Trophoblast cell (in vitro differentiated cells and primary cell): Measurements from ENCODE around the gene DRC7.
A peak's percentile ranks its signal among the peaks of the same experiment; 100 is the strongest.

Experiments
- DNase-seq, 2 donors: peaks; one replicate each; pipeline ENCODE4 v3.0.0-alpha.2; 2016
- H2AFZ ChIP-seq: 2 replicates; pipeline ENCODE4 v1.6.1; 2013; ENCODE audit warnings: low read length, moderate library complexity, mild to moderate bottlenecking; ENCODE audit not compliant: insufficient read depth, poor library complexity
- H2AK5ac ChIP-seq: 2 replicates; pipeline ENCODE4 v1.6.1; 2013; ENCODE audit warnings: mild to moderate bottlenecking, low read length
- H2BK120ac ChIP-seq: 2 replicates; pipeline ENCODE4 v1.6.1; 2013; ENCODE audit warnings: low read length, mild to moderate bottlenecking, moderate library complexity; ENCODE audit not compliant: insufficient read depth, poor library complexity
- H2BK12ac ChIP-seq: 2 replicates; pipeline ENCODE4 v1.6.1; 2013; ENCODE audit warnings: mild to moderate bottlenecking, low read length, moderate library complexity
- H2BK5ac ChIP-seq: 2 replicates; pipeline ENCODE4 v1.6.1; 2013; ENCODE audit warnings: low read length, low read depth, moderate library complexity, mild to moderate bottlenecking; ENCODE audit not compliant: poor library complexity
- H3K14ac ChIP-seq: 2 replicates; pipeline ENCODE4 v1.6.1; 2013; ENCODE audit warnings: mild to moderate bottlenecking, low read length
- H3K18ac ChIP-seq: 2 replicates; pipeline ENCODE4 v1.6.1; 2013; ENCODE audit warnings: mild to moderate bottlenecking, low read length
- H3K23ac ChIP-seq: 2 replicates; pipeline ENCODE4 v1.6.1; 2013; ENCODE audit warnings: low read length
- H3K27ac ChIP-seq: 2 replicates; pipeline ENCODE4 v1.5.1; 2013; ENCODE audit warnings: low read depth, mild to moderate bottlenecking, inconsistent platforms, low read length, moderate library complexity
- H3K27me3 ChIP-seq: 2 replicates; pipeline ENCODE4 v1.6.1; 2013; ENCODE audit warnings: inconsistent platforms, mild to moderate bottlenecking, low read length, moderate library complexity; ENCODE audit not compliant: insufficient read depth
- H3K36me3 ChIP-seq, 2 experiments: 1 replicate in 1 of 2; 2 replicates in 1 of 2; pipeline ENCODE4 v1.6.1; 2013; ENCODE audit warnings: low read length in 2 of 2, mild to moderate bottlenecking in 2 of 2, moderate library complexity in 1 of 2; ENCODE audit not compliant: insufficient read depth in 2 of 2, control insufficient read depth in 1 of 2
- H3K4ac ChIP-seq: 2 replicates; pipeline ENCODE4 v1.6.1; 2013; ENCODE audit warnings: low read depth, mild to moderate bottlenecking, low read length, moderate library complexity
- H3K4me1 ChIP-seq, 2 experiments: 1 replicate in 1 of 2; 2 replicates in 1 of 2; pipeline ENCODE4 v1.6.1; 2013; ENCODE audit warnings: low read length in 2 of 2, mild to moderate bottlenecking in 2 of 2, moderate library complexity in 1 of 2; ENCODE audit not compliant: insufficient read depth in 2 of 2, control insufficient read depth in 1 of 2
- H3K4me2 ChIP-seq: 2 replicates; pipeline ENCODE4 v1.6.1; 2013; ENCODE audit warnings: inconsistent platforms, mild to moderate bottlenecking, low read length, moderate library complexity
- H3K4me3 ChIP-seq: 2 replicates; pipeline ENCODE4 v1.5.1; 2013; ENCODE audit warnings: mild to moderate bottlenecking, low read depth, low read length, inconsistent platforms
- H3K79me1 ChIP-seq: one replicate; pipeline ENCODE4 v1.6.1; 2013; ENCODE audit warnings: low read length
- H3K79me2 ChIP-seq: 2 replicates; pipeline ENCODE4 v1.6.1; 2013; ENCODE audit warnings: low read length, mild to moderate bottlenecking; ENCODE audit not compliant: control insufficient read depth, insufficient read depth, poor library complexity
- H3K9ac ChIP-seq: 2 replicates; pipeline ENCODE4 v1.6.1; 2013; ENCODE audit warnings: mild to moderate bottlenecking, low read length
- H3K9me3 ChIP-seq: 2 replicates; pipeline ENCODE4 v1.6.1; 2013; ENCODE audit warnings: low read depth, mild to moderate bottlenecking, control low read depth, inconsistent platforms, low read length; ENCODE audit not compliant: insufficient read depth
- H4K12ac ChIP-seq: 2 replicates; pipeline ENCODE4 v1.6.1; 2013; ENCODE audit warnings: low read depth, mild to moderate bottlenecking, low read length, moderate library complexity
- H4K8ac ChIP-seq: 2 replicates; pipeline ENCODE4 v1.6.1; 2013; ENCODE audit warnings: low read depth, mild to moderate bottlenecking, low read length, moderate library complexity
- H4K91ac ChIP-seq: one replicate; pipeline ENCODE4 v1.6.1; 2013; ENCODE audit warnings: low read depth, mild to moderate bottlenecking, low read length, moderate library complexity
- WGBS: extraction: QIAGEN DNeasy Blood & Tissue Kit; methylation state at CpG from one replicate; pipeline ENCODE4 v1.1.7; 2013; ENCODE audit warnings: missing lambda C conversion rate; ENCODE audit not compliant: insufficient read length, insufficient coverage; ENCODE audit errors: extremely low coverage; 5-methylcytosine and 5-hydroxymethylcytosine counted together

Gene DRC7

GRCh38 chr16:57663436-57663835 lies 31.2 kb upstream of the DRC7 start:
- Histone ChIP-seq H3K4me1 (peaks cover 6% of the 10 kb centered on the region in 2 experiments), H3K4ac (no peak overlapping the region), H2BK120ac (no peak overlapping the region), H2BK5ac (no peak overlapping the region), H3K4me3 (no peak overlapping the region), H3K9ac (no peak overlapping the region), H3K23ac (no peak overlapping the region), H3K4me2 (no peak overlapping the region), H2AK5ac (no peak overlapping the region), H2BK12ac (no peak overlapping the region), H3K79me2 (no peaks in the 10 kb centered on the region), H3K14ac (no peak overlapping the region), H3K36me3 (peaks cover 61 to 62% of the 10 kb centered on the region in 2 experiments), H4K8ac (no peak overlapping the region), H4K91ac (no peak overlapping the region), H3K27ac (no peak overlapping the region), H2AFZ (no peak overlapping the region), H4K12ac (no peak overlapping the region), H3K9me3 (peaks cover 3% of the 10 kb centered on the region), H3K79me1 (no peaks in the 10 kb centered on the region), H3K27me3 (no peaks in the 10 kb centered on the region), H3K18ac (no peak overlapping the region)
- DNase-seq = no peak
- no CpG with 5 or more reads among the region's 21 CpGs for WGBS

- no peak for DNase-seq
- H3K4me1 ChIP-seq = peaks cover 6% of the 10 kb centered on the region in 2 experiments
- H4K12ac ChIP-seq = no peak overlapping the region
- peaks cover 55 to 56% of the 10 kb centered on the region in 2 experiments for H3K36me3 ChIP-seq
- H4K8ac ChIP-seq = no peak overlapping the region
- H2BK12ac ChIP-seq = no peak overlapping the region
- H3K4me2 ChIP-seq = no peak overlapping the region
- H3K4me3 ChIP-seq = no peak overlapping the region
- H2AK5ac ChIP-seq = no peak overlapping the region
- H2BK5ac ChIP-seq = no peak overlapping the region
- H2AFZ ChIP-seq = no peak overlapping the region
- WGBS = no CpG with 5 or more reads among the region's 15 CpGs
- no peaks in the 10 kb centered on the region for H3K27me3 ChIP-seq
- H2BK120ac ChIP-seq = no peak overlapping the region
- no peaks in the 10 kb centered on the region for H3K79me1 ChIP-seq
- no peak overlapping the region for H3K18ac ChIP-seq
- H3K27ac ChIP-seq = no peak overlapping the region
- no peak overlapping the region for H3K4ac ChIP-seq
- H3K9me3 ChIP-seq = peaks cover 3% of the 10 kb centered on the region
- no peak overlapping the region for H3K23ac ChIP-seq
- no peak overlapping the region for H3K14ac ChIP-seq
- no peak overlapping the region for H3K9ac ChIP-seq
- no peaks in the 10 kb centered on the region for H3K79me2 ChIP-seq
- H4K91ac ChIP-seq = no peak overlapping the region
Measured at GRCh38 chr16:57663917-57664661, 30.5 kb upstream of the DRC7 start.

- Histone ChIP-seq H3K14ac (no peak overlapping the region), H3K4ac (no peak overlapping the region), H3K9ac (no peak overlapping the region), H3K4me3 (no peak overlapping the region), H3K79me2 (no peaks in the 10 kb centered on the region), H3K23ac (no peak overlapping the region), H3K27ac (no peak overlapping the region), H3K4me2 (no peak overlapping the region), H3K36me3 (peaks cover 49 to 50% of the 10 kb centered on the region in 2 experiments), H3K4me1 (peaks cover 6% of the 10 kb centered on the region in 2 experiments), H2AFZ (no peak overlapping the region), H2BK5ac (no peak overlapping the region), H4K91ac (no peak overlapping the region), H4K12ac (no peak overlapping the region), H3K18ac (no peak overlapping the region), H3K9me3 (peaks cover 3% of the 10 kb centered on the region), H4K8ac (no peak overlapping the region), H3K79me1 (no peaks in the 10 kb centered on the region), H3K27me3 (no peaks in the 10 kb centered on the region), H2BK12ac (no peak overlapping the region), H2BK120ac (no peak overlapping the region), H2AK5ac (no peak overlapping the region)
- no CpG with 5 or more reads among the region's 6 CpGs for WGBS
- DNase-seq = peak; percentile 37 to 63
Measured at GRCh38 chr16:57664662-57665025, 30.0 kb upstream of the DRC7 start.

DNA sequence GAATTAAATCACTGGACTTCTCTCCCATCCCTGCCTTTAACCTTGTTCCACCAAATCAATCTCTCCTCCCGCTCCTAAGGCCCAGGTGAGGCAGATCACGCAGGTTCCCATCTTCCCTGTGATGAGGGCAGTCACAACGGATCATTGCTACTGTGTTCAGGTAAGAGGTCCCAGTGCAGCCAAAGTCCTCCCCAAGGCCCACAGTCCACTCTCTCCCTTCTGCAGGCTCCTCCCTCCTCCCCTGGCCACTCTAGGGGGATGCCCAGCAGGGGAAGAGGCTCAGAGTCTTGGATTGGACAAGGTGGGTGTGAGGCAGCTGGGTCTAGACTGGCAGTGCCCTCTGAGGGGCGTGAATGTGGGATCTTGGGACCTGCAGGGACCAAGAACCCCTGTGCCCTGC lies 29.1 kb upstream of the DRC7 start:
- Histone ChIP-seq H4K91ac (no peak overlapping the region), H3K9me3 (peaks cover 3% of the 10 kb centered on the region), H4K8ac (no peak overlapping the region), H3K4me3 (no peak overlapping the region), H2BK5ac (no peak overlapping the region), H3K14ac (no peak overlapping the region), H3K4me2 (no peak overlapping the region), H2AK5ac (no peak overlapping the region), H3K27ac (no peak overlapping the region), H3K4ac (no peak overlapping the region), H4K12ac (no peak overlapping the region), H3K23ac (no peak overlapping the region), H3K27me3 (no peaks in the 10 kb centered on the region), H3K79me2 (no peaks in the 10 kb centered on the region), H3K36me3 (peaks cover 41 to 42% of the 10 kb centered on the region in 2 experiments), H3K4me1 (peaks cover 6% of the 10 kb centered on the region in 2 experiments), H3K9ac (no peak overlapping the region), H2AFZ (no peak overlapping the region), H3K79me1 (no peaks in the 10 kb centered on the region), H2BK120ac (no peak overlapping the region), H3K18ac (no peak overlapping the region), H2BK12ac (no peak overlapping the region)
- no CpG with 5 or more reads among the region's 4 CpGs for WGBS
- no peak for DNase-seq
